T47D (cell line): ENCODE data around the gene FCRL4.

Source experiments
- DNase-seq, 2 experiments: peaks; one replicate each; pipeline versions ENCODE4 v3.0.0 to v3.0.0-alpha.2; 2011 to 2012; ENCODE audit warnings: low read depth in 1 of 2, low spot score in 1 of 2
- JUND ChIP-seq: IDR thresholded peaks from 2 replicates; pipeline ENCODE4 v1.6.1; 2012; ENCODE audit warnings: low read depth
- in situ Hi-C: cut with HindIII; loops from 2 replicates; pipeline ENCODE4 v1.10.0; 2016; ENCODE audit warnings: low sequenced_read_pairs, low pct_unique_long_range_greater_than_20kb

Gene FCRL4

DNA sequence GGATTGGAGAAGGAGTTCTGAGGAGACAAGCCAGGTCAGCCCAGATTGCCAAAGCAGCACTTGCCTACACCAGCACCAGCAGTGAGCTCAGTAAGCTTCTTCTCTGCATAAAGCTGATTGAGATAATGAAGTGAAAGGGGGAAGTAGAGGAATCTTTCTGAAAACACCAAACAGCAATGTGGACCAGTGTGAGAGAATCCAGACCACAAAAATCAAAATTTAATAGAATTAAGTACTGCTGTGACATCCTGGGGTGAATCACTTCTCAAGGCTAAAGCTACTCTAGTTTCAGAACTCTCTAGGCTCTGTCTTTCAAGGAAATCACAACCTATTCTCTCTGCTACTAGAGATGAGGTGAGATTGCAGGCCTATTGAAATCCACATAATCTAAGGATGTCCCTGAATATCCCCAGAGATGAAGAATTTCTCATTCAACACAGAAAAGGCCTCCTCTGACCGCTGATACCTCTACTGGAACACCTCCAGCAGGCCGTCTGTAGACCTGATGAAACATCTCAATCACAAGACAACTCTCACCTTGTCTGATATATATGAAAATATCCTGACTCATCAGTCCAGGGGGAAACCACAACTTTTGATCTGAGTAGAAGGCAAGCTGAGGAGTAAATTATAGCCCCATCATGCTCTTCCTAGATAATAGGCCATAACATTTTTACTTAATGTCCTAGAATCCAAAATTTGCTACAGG, at the start of gene FCRL4:
TSS of gene FCRL4 (minus strand) at position 127 of the 709 bp plus-strand sequence. CDS start 141 bp downstream, outside the sequence.
- TF ChIP-seq JUND: no peak
- in situ Hi-C loops: no loop called here
- DNase-seq: no peak

DNA sequence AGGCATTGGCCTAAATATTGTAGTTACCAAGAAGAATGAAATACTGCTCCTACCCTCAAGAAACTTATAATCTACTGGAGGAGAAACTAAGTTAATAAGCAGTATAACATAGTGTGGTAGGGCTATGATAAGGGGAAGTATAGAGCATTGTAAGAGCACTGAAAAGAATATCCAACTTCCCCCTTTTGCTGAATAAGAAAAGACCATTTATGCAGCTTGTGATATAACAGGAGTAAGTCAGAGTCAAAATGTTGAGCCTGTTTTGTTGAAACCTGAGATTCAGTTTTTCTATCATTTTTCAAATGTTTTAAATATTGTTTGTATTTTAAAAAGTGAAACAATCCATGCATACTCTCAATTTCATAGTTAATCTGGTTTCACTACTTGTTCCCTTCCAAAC, 48.3 kb upstream of the FCRL4 start:
- DNase-seq: no peak
- TF ChIP-seq JUND: no peak
- in situ Hi-C loops: no loop called here

DNA sequence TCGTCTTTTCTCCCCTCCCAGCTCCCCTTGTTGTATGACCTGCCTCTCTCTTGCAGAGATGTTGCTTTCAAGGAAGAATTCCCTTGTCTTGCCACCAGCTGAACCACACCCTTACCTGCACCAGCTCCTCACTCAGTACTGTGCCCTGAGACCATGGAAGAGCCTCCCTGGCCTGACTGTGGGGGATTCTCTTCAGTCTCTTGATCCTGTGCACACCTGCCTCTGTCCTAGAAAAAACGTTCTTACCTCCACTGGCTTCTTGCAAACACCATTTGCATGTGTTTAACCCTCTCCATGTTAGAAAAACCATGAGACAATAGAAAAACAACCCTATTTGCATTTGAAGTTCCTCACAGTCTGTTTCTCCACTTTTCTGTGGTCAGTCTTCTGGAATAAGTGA, 43.3 kb upstream of the FCRL4 start:
- no peak for TF ChIP-seq JUND

DNA sequence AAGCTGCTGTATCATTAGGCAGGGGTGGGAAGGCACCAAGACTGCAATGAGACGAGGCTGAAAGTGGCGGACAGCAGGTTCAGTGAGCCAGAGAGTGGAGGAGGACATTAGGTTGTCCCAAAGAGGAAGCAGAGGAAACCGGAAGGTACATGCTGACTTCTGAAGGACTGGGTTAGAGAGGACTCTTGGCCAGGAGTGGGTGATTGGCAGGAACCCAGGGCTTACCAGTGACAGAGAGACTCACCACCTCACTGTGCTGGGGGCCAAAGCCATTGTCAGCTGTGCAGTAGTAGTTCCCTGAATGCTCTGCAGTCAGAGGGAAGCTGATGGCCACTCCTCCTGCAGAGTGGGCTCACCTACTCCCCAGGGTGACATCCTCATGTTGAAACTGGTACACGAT, 41.9 kb upstream of the FCRL4 start:
- in situ Hi-C loops: no loop called here
- DNase-seq: no peak
- TF ChIP-seq JUND: no peak

More for the DNA sequence above, 43.3 kb upstream of the FCRL4 start:
- DNase-seq: no peak
- in situ Hi-C loops: no loop called here

DNA sequence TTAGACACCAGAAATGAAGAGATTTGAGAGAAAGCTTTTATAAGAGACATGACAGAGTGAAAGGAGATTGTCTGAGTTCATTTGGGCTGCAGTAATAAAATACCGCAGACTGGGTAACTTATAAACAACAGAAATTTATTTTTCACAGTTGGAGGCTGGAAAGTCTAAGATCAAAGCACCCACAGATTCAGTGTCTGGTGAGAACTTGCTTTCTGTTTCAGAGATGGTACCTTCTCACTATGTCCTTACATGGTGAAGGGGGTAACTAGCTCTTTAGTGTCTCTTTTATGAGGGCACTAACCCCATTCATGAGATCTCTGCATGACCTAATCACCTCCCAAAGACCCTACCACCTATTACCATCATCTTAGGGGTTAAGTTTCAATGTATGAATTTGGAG, 30.9 kb upstream of the FCRL4 start:
- in situ Hi-C loops: no loop called here
- DNase-seq: no peak
- TF ChIP-seq JUND: no peak

DNA sequence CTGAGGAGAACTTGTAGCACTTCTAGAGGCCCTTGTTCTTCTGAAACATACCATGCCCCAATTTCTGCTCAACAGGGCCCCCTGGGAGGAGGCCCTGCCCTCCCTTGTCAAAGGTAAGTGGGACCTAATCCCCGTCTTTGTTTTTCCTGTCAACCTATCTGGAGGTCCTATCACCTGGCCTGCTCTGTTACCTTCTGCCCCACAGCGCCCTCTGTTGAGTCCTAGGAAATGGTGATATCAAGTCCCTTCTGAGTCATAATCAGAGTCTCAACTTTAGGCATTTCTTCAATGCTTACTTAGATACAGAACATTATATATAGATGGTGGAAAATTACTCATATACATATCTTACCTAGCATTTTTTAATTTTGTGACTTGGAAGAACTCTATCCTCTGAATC, 28.2 kb upstream of the FCRL4 start:
- no peak for DNase-seq
- no peak for TF ChIP-seq JUND
- in situ Hi-C loops: no loop called here

DNA sequence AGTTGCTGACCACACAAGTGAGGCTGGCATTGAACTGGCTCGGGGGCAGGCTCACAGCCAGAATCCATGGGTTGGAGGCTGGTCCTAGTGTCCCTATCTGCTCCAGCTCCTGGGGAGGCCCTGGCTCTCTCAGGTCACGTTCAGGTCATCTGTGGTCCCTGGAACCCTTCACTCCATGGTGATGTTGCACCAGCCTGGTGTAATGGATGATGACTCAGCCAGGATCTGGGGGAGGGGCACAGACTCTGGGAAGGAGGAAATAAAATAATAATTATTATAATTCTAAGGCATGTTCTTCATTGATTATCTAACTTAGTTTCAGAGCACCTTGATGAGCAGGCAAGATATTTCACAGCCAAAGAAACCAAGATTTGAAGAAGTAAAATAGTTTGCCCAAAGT, 26.6 kb upstream of the FCRL4 start:
- no peak for DNase-seq
- in situ Hi-C loops: no loop called here
- TF ChIP-seq JUND: no peak

DNA sequence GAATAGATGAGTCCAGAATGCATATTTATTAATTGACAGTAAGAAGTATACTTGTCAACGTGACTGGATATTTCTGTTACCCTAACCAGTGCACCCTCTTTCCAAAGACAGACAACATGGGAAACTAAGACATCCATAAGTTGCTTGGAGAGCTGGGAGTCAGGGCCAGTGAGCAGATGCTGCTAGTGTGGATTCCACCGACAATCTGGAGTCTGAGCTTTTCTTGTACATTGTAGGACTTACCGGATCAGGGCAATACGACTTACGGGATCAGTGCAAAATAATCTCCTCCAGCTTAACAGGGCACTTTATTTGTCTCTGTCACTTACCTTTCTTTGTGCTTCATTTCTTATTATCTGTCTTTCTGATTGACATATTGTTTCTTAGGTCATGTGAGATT, 24.6 kb upstream of the FCRL4 start:
- in situ Hi-C loops: no loop called here
- TF ChIP-seq JUND: no peak
- no peak for DNase-seq

DNA sequence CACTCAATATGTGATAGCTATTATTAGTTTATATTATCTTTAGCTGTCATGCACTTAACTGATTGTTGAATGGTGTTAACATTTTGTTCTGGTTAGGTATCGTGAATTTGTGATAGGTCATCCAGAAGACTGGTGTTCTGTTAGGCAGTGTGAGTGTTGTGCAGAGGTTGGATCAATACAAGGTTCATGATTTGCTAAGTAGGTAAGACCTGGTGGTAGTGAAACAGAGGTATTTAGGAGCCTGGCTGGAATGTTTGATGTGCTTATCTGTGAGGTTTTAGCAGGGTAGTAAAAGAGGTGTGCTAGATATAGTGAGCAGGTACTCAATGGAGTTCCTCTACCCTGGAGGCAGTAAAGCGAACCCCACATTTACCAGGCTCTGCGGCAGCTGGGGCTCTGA, 20.3 kb upstream of the FCRL4 start:
- no peak for TF ChIP-seq JUND
- in situ Hi-C loops: no loop called here
- DNase-seq: no peak

DNA sequence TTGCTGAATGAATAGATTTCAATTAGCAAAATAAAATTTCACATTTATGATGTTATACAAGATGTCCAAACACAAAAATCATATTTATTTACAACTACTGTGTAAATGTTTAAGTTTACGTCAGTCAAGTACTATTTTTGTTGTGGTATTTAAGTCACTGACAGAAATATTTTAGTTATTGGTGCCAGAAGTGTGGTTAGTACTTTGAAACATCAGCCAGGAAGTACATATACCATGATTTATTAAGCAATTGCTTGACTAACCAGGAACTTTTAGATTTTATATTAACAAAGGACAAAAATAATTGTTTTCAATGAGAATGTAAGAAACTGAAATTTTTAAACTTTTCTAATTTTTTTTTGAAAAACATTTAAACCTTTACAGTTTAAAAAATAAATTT, 2.4 kb upstream of the FCRL4 start:
- DNase-seq: no peak
- TF ChIP-seq JUND: no peak
- in situ Hi-C loops: no loop called here

DNA sequence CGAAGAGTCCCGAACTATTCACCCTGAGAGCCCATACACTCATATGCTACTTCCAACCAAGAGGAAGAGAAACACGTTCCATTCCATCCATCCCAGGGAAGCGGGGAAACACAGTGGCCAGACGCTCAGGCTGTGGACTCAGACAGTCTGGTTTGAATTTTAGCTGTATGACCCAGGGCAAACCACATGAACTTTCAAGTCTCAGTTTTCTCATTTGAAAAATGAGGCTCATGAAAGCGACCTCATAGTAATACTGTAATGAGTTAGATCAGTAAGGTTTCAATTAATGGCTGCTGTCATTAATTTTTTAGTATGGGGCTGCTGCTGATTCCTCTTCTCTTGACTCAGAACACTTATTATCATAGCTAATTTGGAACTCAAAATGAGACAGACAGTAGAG, 1.5 kb downstream of the FCRL4 start:
- no peak for TF ChIP-seq JUND
- DNase-seq: no peak
- in situ Hi-C loops: no loop called here

DNA sequence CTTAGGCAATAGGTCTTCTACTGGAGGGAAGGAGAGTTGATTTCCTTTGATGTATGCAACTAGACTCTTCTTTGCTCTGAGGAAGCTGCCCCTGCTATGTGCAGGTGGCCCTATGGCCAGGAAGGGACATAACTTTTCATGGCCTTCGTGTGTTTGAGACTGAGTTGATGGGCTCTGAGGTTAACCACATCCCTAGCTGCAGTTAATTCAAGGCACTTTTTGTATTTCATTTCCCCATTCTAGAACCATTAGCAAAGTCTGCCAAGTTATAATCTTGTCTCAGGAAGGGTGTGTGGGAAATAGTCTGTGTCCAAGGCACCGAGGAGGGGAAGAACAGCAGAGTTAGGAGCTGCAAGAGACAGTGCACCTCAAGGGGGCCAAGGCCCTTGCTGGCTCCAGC, 2.5 kb downstream of the FCRL4 start:
- TF ChIP-seq JUND: no peak
- no peak for DNase-seq
- in situ Hi-C loops: no loop called here

DNA sequence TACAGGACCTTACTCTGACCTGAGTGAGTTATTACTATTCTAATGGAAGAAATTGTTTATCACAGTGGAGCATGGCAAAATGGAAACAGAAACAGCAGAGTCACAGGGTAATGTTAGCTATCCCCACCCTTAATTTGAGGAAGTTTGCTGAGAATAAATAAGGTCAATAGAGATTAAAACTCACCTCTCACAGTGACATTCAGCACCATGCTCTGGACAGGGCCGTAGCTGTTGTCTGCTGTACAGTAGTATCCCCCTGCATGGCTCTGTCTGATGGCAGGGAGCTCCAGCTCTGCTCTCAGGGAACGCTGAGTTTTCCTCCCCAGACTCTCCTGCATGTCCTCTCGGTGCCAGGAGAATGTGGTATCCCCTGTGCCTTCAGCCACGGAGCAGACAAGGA, 11.9 kb downstream of the FCRL4 start:
- in situ Hi-C loops: no loop called here
- no peak for DNase-seq
- no peak for TF ChIP-seq JUND

DNA sequence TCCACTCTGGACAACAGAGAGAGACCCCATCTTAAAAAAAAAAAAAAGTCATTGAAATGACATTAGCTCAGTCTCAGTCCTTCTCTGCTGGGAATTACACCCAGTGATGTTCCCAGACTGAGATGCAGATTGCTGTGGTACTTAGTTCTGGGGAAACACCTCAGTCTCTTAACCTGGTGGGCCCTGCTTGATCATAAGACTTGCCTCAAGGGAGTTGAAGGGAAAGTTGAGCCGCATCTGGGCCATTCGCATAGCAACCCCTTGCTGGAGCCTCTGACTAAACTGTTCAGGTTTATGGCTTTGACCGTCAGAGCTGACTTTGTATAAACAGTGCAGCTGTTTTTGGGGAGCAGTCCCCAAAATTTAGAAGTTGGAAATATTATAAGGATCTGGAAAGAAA, 13.4 kb downstream of the FCRL4 start:
- DNase-seq: no peak
- in situ Hi-C loops: no loop called here

More for the DNA sequence above, 13.4 kb downstream of the FCRL4 start:
- TF ChIP-seq JUND: no peak
